Activated naive CD4-positive, alpha-beta T cell treated with anti-CD3 and anti-CD28 coated beads, Interleukin-2, amount 50 U/mL, for 72 hours (primary cell): ENCODE measurements around the gene APCDD1L. TPM values are rescaled to one million over a fixed set of nuclear protein-coding genes. Genes with fewer than 3 reads are reported as not detected.
A peak's percentile ranks its signal among the peaks of the same experiment; 100 is the strongest.
"Not testable (repeated sequence)": the region's sequence is repeated elsewhere in the genome, so short reads cannot be mapped to it uniquely, and the experiment has no call there.

Experiments
- ATAC-seq, 2 donors: fragments of 150-1000 bp; cut with Tn5 transposase; 2 replicates each; pipeline ENCODE4 v1.10.0; 2021; ENCODE audit warnings: mild to moderate bottlenecking in 2 of 2, moderate library complexity in 2 of 2
- DNase-seq, 2 donors: peaks; one replicate each; pipeline ENCODE4 v3.0.0; 2021 to 2022; ENCODE audit warnings: low spot score in 2 of 2
- H3K27ac Mint-ChIP-seq, 2 donors: one replicate each; pipeline ENCODE4 v1.8.0; 2022; ENCODE audit warnings: mild to moderate bottlenecking in 2 of 2, mixed read lengths in 2 of 2
- H3K36me3 Mint-ChIP-seq, 2 donors: one replicate each; pipeline ENCODE4 v1.8.0; 2022; ENCODE audit warnings: mixed read lengths in 2 of 2
- H3K9me3 Mint-ChIP-seq, 2 donors: one replicate each; pipeline ENCODE4 v1.8.0; 2022; ENCODE audit warnings: mixed read lengths in 2 of 2
- total RNA-seq, 2 donors: library from RNA; stranded (reverse); gene quantifications; one replicate each; pipeline ENCODE4 v1.2.3, GENCODE V29; 2022

APCDD1L gene
- total RNA-seq, 2 donors from 2014 or later = not detected

DNA sequence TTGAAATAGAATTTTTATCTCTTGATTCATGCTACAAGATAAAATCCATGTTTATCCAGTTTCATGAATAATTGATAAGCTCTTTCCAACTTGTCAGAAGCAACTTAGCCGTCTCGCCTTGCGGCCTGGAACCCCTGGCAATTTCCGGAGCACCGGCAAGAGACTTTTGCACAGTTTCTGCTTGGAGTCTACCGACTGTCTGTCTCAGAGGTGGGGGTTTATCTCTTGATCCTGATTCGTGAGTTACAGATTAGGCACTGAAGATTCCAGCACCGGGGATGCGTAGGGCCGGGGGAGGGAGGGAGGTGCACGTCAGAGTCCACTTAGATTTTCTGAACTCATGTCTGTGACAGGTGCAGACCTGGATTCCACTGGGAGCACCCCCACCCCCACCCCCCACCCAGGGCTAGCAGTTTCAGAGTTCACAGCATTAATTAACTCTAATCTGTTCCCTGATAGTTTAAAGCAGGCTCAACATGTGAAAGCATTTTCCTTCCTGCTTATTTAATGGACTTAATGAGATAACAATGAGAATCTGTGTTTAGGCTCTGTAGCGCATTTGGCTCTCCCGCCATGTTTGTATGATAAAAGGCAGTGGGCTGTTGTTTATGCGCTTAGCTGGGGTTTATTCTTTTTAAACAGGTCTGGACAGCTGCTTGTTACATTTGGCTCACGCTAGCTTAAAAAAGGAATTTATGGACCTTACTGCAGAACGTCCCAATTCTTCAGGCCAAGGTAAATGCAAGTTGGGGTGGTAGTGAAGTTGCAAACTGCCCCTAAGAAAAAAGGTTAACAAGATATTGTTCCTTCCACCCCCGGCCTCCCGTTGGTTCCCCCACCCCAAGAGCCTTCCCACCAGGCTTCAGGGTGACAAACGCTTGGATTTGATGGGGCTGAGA is 8.1 kb upstream of the APCDD1L start:
- Mint-ChIP-seq H3K36me3 (no peaks in the 10 kb centered on the region), H3K27ac (peak overlapping the region in 1 of 2 donors; percentile 48), H3K9me3 (peaks cover 9 to 11% of the 10 kb centered on the region in 2 donors)
- ATAC-seq (no peak), DNase-seq (no peak)

DNA sequence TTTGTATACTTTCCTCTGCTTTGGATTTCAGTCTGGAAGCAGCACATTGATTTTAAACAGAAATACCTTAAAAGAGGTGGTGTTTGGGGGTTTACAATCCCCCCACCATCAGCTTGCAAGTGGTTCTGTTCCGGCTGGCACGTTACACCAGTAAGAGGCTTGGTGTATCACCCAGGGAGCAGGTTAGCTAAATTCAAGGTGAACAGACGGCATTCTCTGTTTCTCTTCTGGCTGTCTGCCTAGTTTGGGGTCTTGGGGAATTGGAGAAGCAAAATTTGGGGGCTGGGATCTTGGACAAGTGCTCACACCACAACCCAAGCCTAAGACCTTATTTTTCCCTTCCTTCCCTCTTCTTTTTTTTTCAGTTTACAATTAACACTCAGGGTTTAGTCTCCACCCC is 7.5 kb upstream of the APCDD1L start:
- H3K9me3 Mint-ChIP-seq = peaks cover 9 to 11% of the 10 kb centered on the region in 2 donors
- ATAC-seq = no peak
- no peaks in the 10 kb centered on the region for H3K36me3 Mint-ChIP-seq
- no peak for DNase-seq
- H3K27ac Mint-ChIP-seq = no peak overlapping the region

DNA sequence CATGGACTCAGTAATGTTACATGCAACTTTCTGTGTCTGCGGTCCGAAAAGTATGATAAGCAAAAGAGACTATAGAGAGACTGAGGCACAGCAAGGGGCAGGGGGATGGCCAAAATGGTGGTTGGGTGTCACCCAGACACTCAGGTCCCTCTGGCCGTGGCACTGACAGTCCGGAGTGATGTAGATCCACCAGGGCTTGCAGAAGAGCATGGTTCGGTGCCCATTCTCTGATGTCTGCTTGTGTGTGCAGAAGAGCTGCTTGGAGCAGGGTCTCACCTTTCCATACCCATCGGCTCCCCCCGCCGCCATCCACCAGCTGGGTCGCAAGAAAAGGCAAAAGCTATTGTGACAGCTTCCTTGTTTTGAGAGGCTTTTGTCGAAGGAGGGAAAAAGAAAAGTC is 6.6 kb upstream of the APCDD1L start:
- H3K27ac Mint-ChIP-seq = no peak overlapping the region
- ATAC-seq (no peak), DNase-seq (no peak)
- H3K9me3 Mint-ChIP-seq = peaks cover 6 to 7% of the 10 kb centered on the region in 2 donors
- no peaks in the 10 kb centered on the region for H3K36me3 Mint-ChIP-seq

DNA sequence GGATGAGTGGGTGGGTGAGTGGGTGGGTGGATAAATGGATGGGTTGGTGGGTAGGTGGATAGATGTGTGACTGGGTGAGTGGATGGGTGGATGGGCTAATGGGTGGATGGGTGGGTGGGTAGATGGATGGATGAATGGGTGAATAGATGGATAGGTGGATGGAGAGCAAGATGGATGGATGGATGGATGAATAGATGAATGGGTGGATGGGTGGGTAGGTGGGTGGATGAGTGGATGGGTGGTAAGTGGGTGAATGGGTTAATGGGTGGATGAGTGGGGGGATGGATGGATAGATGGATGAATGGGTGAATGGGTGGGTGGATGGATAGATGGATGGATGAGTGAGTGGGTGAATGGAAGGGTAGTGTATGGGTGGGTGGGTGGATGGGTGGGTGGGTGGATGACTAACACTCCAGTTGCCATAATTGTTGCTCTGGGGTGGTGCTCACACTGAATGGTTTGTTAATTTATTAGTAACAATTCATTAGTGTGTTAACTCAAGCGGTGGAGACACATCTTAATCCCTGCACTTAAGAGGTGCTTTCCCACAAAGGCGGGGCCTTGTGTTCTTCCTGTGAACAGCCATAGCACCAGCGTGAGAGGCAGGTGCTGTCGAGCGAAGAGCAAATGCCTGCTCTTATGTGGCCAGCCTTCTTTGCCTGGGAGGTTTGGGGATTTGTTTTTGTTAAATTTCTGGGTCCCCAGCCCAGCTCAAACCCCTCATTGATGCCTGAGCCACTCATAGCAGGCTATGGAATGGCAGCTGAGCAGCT is 4.9 kb upstream of the APCDD1L start:
- DNase-seq (no peak), ATAC-seq (no peak)
- H3K9me3 Mint-ChIP-seq = no peaks in the 10 kb centered on the region
- H3K36me3 Mint-ChIP-seq = no peaks in the 10 kb centered on the region
- no peak overlapping the region for H3K27ac Mint-ChIP-seq

DNA sequence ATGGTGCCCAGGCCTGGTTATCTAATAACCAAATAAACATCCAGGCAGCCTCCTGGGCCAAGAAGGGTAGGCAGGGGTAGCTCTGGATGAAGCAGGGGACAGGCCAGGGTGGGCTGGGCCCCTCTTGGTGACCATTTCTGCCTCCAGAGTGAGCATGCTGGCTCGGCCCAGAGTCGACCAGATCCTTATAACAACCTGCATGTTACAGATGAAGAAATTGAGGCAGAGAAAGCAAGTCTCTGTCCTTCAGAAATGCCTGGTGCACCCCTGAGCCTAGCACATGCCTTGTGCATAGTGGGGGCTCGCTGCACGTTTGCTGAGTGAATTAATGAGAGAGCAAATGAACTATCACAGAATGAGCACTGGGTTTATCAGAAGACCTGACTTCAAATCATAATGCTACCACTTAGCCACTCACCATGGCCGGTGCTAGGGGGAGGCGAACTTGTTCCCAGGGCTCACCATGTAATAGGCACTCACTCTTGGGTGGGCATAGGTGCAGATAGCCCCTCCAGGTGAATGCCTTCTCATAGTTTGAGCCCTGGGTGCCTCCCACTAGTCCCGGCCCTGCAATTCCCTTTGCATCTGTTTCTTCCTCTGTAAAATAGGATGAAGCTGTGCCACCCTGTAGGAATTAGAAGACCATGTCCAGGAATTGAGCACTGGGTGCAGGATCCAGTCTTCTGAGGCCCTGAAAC is 3.8 kb upstream of the APCDD1L start:
- H3K36me3 Mint-ChIP-seq = no peaks in the 10 kb centered on the region
- no peaks in the 10 kb centered on the region for H3K9me3 Mint-ChIP-seq
- no peak overlapping the region for H3K27ac Mint-ChIP-seq
- ATAC-seq (no peak), DNase-seq (no peak)

DNA sequence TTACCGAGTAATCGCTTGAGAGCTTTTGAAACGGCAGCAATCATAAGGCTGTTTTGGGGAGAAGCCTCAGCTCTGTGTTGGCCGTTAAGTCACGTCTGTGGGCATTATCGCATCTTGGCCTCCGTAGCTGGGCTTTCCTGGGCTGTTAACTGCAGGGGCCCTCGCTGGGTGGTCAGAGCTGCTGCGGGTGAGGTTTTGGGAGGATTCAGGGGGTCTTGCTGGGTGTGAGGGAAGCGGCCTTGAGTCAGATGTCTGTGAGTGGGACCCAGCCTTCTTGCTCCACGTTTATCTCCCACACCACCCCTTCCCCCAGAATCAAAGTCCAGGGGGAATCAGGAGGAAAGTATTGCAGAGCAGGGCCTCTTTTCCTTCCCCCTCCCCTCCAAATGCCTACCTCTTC is 3.2 kb upstream of the APCDD1L start:
- Mint-ChIP-seq H3K27ac (peak overlapping the region in 1 of 2 donors; percentile 41), H3K9me3 (no peaks in the 10 kb centered on the region), H3K36me3 (no peaks in the 10 kb centered on the region)
- ATAC-seq (no peak), DNase-seq (no peak)

DNA sequence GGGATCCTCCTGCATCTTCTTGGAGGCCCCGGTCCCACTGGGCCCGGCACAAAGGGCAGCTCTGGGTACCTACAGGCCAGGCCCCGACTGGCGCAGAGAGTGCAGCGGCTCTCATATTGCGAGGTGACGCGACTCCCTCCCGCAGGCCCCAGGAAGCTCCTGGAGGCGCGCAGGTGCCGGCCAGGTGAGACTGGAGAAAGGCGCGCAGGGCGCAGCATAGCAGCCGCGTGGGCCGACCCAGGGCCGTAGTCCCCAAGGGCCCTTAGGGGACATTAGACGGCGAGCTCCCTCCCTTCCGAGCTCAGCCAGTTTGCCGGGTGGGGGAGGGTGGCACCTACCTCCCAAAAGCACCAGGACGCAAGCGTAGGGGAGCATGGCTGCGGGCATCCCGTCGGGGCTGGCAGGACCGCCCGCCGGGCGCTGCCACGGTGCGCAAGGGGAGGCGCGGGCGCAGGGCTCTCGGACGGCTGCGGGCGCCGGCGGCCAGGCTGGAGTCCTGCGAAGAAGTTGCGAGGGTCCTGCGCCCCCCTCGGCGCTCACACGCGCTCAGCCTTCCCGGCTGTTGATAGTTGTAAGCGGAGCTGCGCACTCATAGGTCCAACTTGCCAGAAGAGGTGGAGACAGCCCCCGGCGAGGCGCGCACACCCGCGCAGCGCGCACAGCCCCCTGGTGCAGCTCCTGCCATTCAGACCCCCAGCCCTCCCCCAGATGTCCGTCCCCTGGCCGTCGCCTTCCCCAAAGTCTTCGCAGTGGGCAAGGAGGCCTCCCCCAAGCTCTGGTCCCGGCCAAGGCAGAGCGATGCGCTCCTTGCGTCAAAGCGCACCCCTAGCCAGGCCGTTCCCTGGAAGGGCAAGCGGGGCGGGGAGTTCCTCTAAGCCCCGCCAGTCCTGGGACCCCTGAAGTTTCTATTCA is 622 bp downstream of the APCDD1L start:
- H3K27ac Mint-ChIP-seq = no peak overlapping the region
- H3K9me3 Mint-ChIP-seq = no peaks in the 10 kb centered on the region
- no peaks in the 10 kb centered on the region for H3K36me3 Mint-ChIP-seq
- no peak for DNase-seq
- ATAC-seq = no peak

DNA sequence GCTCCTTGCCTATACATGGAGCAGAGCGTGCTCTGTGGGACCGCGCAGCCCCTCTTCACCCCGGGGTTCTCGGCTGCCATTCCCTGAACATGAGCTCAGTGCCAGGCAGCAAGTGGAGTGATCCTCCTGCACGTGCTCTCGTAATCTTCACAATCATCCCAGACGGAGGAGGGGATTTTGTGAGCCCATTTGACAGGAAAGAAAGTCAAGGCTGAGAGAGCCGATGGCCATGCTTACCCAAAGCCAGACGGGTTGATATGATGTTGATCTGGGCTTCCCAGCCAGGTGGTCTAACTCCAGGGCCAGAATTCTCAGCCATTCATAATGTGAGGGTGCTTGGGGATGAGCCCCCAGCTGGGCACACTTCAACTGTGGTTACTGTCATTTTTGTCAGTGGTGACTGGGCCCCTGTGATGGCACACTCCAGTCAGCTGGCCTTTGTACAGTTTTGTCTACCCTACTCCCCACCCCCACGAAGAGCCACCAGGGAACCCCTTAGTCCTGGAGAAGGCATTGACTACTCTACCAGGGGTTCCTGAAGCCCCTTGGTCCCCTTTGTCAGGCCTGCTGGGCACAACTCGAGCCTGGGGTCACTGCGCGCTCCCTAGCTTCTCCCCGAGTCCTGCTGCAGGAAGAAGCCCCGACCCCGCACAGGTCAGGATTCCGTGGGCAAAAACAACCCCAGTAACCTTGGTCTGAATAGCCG is 1.5 kb downstream of the APCDD1L start:
- Mint-ChIP-seq H3K36me3 (no peaks in the 10 kb centered on the region), H3K27ac (no peak overlapping the region), H3K9me3 (no peaks in the 10 kb centered on the region)
- DNase-seq (no peak), ATAC-seq (no peak)

DNA sequence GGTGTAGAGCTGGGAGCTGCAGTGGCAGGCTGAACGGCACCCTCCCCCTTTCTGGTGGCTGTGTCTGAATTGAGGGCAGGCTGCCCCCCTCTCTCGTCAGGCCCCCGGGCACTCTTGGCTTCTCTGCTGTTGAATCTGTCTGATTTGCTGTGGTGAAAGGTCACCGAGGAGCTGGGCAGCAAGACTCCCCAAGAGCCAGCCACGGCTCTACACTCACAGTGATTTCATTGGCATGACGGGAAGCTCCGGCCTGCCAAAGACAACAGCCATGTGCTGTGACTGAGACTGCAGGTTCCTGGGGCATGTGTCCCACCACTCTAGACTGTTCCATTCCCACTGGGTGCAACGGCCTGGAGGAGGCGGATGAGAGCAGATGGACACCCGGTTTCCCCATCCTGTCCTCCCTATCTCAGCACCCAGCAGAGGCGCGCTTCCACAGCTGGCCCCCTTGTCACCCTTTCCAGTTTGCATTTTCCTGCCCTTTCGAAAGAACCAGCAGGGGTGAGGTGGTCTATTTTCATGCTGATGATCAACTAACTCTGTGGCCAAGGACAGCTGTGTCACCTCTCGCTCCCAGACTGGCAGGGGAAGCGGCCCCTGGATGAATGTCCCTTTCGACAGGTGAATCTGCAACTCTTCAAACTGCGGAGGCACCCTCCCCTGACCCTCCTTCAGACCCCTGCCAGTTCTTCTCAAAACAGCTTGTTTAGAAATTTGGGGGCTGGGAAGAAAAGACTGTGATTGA is 2.2 kb downstream of the APCDD1L start:
- H3K9me3 Mint-ChIP-seq = no peaks in the 10 kb centered on the region
- no peak overlapping the region for H3K27ac Mint-ChIP-seq
- no peaks in the 10 kb centered on the region for H3K36me3 Mint-ChIP-seq
- DNase-seq (no peak), ATAC-seq (no peak)

DNA sequence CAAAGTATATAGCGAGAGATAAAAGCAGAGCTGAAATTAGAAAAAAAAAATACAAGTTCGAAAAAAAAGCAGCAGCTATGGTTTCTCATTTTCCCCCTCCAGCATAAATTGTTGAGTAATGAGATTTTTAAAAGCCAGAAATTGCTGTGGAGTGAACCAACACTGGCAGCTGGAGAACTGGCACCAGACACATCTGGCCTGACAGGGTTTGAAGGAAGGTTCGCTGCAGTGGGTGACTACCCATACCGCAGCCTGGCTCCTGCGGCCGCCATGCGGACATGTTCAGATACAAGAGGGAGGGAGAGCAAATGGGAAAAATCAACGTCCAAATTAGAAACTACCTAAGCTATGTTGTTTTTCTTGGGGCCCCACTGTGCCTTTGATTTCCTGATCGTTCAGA is 3.3 kb downstream of the APCDD1L start:
- Mint-ChIP-seq H3K9me3 (peaks cover 3% of the 10 kb centered on the region in 2 donors), H3K36me3 (no peaks in the 10 kb centered on the region), H3K27ac (no peak overlapping the region)
- DNase-seq (no peak), ATAC-seq (no peak)

DNA sequence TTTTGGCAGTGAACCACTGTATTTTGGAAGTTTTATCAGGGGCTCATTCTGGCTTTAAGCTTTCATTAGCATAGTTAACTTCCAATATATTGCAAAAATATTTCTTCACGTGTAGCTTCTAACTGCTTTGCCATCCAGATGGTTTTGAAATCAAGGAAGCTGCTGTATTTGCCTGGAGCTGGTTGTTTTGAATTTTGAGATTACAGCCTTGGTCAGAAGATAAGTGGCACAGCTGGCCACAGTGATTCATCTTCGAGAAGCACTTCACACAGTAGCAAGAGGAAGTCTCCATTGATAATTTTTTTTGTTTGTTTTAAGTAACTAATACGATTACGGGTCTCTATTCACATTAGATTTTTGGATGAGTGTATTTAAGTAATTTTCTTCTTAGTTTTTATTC is 3.8 kb downstream of the APCDD1L start:
- ATAC-seq (no peak), DNase-seq (no peak)

DNA sequence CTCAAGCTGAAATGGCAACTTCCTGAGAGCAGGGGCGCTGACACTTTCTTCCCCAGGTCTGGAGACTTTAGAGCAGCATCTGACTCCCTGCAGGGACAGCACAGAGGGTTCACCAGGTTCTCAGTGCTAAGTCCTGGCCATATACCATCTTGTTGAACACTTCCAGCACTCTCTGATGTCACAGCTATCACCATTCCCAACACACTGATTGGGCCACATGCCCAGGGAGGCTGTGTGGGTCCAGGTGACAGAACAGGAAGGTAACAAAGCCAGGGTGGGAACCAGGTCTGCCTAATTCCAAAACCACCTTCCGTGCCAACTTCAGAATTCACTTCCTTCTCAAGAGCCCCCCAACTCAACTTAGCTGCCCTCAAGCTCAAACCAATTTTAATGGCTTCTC is 4.3 kb downstream of the APCDD1L start:
- no peak for ATAC-seq
- Mint-ChIP-seq H3K36me3 (peaks cover 0 to 4% of the 10 kb centered on the region in 2 donors), H3K9me3 (peaks cover 8 to 13% of the 10 kb centered on the region in 2 donors), H3K27ac (no peak overlapping the region)
- DNase-seq = no peak

More for the DNA sequence above, 3.8 kb downstream of the APCDD1L start:
- H3K27ac Mint-ChIP-seq = no peak overlapping the region
- peaks cover 4 to 8% of the 10 kb centered on the region in 2 donors for H3K9me3 Mint-ChIP-seq
- no peaks in the 10 kb centered on the region for H3K36me3 Mint-ChIP-seq

DNA sequence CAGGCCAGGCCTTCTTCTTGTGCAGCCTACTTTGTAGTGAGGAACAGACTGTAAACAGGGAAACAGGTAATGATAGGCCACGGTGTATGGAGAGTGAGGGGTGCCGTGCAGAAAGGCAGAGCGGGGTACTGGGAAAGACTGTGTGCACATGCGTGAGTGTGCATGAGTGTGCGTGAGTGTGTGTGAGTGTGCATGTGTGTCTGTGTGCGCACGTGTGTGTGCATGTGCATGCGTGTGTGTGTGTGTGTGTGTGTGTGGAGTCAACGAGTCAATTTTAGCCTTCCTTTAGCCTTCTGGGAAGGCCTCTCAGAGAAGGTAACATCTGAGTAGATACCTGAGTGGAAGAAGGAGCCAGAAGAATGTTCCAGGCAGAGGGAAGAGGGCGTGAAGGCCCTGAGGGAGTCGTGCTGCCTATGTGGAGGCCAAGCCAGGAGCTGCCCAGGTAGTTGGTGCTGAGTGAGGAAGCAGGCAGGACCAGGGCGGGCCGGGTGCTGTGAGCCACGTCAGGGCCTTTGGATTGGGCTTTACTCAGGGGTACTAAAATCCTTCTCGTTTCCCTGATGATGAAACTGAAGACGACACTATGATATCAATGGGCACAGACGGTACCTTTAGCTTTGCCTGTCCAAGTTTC is 6.3 kb downstream of the APCDD1L start:
- no peak for ATAC-seq
- H3K27ac Mint-ChIP-seq = no peak overlapping the region

DNA sequence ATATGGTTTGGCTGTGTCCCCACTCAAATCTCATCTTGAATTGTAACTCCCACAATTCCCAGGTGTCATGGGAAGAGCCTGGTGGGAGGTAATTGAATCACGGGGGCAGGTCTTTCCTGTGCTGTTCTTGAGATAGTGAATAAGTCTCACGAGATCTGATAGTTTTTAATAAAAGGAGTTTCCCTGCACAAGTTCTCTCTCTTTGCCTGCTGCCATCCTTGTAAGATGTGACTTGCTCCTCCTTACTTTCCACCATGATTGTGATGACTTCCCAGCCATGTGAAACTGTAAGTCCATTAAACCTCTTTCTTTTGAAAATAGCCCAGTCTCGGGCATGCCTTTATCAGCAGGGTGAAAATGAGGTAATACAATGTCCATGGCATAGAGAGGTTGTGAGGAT is 8.2 kb downstream of the APCDD1L start:
- DNase-seq, H3K27ac Mint-ChIP-seq, ATAC-seq: not testable (repeated sequence)
- H3K9me3 Mint-ChIP-seq = peaks cover 14 to 29% of the 10 kb centered on the region in 2 donors
- H3K36me3 Mint-ChIP-seq = peaks cover 9 to 15% of the 10 kb centered on the region in 2 donors

More for the DNA sequence above, 6.3 kb downstream of the APCDD1L start:
- no peak for DNase-seq
- Mint-ChIP-seq H3K9me3 (peaks cover 14 to 20% of the 10 kb centered on the region in 2 donors), H3K36me3 (peaks cover 5 to 15% of the 10 kb centered on the region in 2 donors)
